ENCODE data around the gene PALLD. TPM values are rescaled to one million over a fixed set of nuclear protein-coding genes. Genes with fewer than 3 reads are reported as not detected.

The PALLD gene
- polyA plus RNA-seq, 3 donors = 6.1 to 11.8 (median 9.9) TPM

DNA sequence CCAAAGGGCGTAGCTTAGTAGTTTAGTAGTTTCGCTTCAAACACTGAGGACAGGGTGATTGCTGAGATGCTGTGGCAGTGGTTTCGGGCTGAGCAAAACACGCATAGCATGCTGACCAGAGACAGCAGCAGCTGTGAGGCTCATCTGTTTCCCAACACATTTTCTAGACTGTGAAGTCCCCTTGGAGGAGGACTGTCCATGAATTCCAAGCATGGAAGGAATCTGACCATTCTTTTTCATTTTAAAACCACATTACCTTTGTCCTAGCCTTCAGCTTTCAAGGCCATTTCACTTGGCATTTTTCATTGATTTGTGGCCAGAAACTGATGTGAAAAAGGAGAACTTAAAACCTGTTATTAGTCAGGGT is 240.9 kb downstream of the PALLD start:
- Histone ChIP-seq H3K4me2 (replicated peaks; ENCODE audit: extremely low read depth, low read length, poor library complexity, severe bottlenecking) (no peak overlapping the region), H2AFZ (ENCODE audit: insufficient read depth, low read depth, low read length, poor library complexity, severe bottlenecking) (no peak overlapping the region), H3K9me3 (replicated peaks in 1 of 2; ENCODE audit: control insufficient read depth in 1 of 2, insufficient read depth in 1 of 2, low read length in 2 of 2) (no peaks in the 10 kb centered on the region), H4K20me1 (ENCODE audit: insufficient read depth, low read length) (no peaks in the 10 kb centered on the region), H3K27ac (ENCODE audit: low read depth in 1 of 2, low read length in 2 of 2) (no peak overlapping the region), H3K4me3 (replicated peaks in 1 of 3; ENCODE audit: low read depth in 2 of 3, low read length in 3 of 3) (no peak overlapping the region), H3K9ac (ENCODE audit: insufficient read depth, low read length, poor library complexity, severe bottlenecking) (no peak overlapping the region), H3K79me2 (ENCODE audit: insufficient read depth, low read length) (no peaks in the 10 kb centered on the region), H3K4me1 (ENCODE audit: control insufficient read depth in 1 of 2, insufficient read depth in 2 of 2, low read length in 2 of 2) (peaks cover 7 to 13% of the 10 kb centered on the region in 2 donors), H3K36me3 (replicated peaks in 1 of 2; ENCODE audit: control insufficient read depth in 1 of 2, insufficient read depth in 2 of 2, low read length in 2 of 2) (no peaks in the 10 kb centered on the region), H3K27me3 (ENCODE audit: control insufficient read depth in 2 of 2, insufficient read depth in 2 of 2, low read length in 2 of 2) (no peaks in the 10 kb centered on the region)
- no peak overlapping the region for H3K4me3 Mint-ChIP-seq
- intact Hi-C loops (cut with micrococcal nuclease) = no loop called here
- no peaks in the 10 kb centered on the region for H3K9me3 Mint-ChIP-seq
- no peak for DNase-seq
- no peak overlapping the region for H3K27ac Mint-ChIP-seq
- TF ChIP-seq, protein P1, sequence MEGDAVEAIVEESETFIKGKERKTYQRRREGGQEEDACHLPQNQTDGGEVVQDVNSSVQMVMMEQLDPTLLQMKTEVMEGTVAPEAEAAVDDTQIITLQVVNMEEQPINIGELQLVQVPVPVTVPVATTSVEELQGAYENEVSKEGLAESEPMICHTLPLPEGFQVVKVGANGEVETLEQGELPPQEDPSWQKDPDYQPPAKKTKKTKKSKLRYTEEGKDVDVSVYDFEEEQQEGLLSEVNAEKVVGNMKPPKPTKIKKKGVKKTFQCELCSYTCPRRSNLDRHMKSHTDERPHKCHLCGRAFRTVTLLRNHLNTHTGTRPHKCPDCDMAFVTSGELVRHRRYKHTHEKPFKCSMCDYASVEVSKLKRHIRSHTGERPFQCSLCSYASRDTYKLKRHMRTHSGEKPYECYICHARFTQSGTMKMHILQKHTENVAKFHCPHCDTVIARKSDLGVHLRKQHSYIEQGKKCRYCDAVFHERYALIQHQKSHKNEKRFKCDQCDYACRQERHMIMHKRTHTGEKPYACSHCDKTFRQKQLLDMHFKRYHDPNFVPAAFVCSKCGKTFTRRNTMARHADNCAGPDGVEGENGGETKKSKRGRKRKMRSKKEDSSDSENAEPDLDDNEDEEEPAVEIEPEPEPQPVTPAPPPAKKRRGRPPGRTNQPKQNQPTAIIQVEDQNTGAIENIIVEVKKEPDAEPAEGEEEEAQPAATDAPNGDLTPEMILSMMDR (IDR thresholded peaks at IDR 0.05) = no peak
- H3K36me3 Mint-ChIP-seq = no peaks in the 10 kb centered on the region
- WGBS (ENCODE audit: insufficient coverage) = 96% methylated on average over 3 of the region's 4 CpGs
- peaks cover 0 to 3% (median 3%) of the 10 kb centered on the region in 3 donors for H3K27me3 Mint-ChIP-seq (ENCODE audit: low read depth in 3 of 3)
- peaks cover 13% of the 10 kb centered on the region for H3K4me1 Mint-ChIP-seq

DNA sequence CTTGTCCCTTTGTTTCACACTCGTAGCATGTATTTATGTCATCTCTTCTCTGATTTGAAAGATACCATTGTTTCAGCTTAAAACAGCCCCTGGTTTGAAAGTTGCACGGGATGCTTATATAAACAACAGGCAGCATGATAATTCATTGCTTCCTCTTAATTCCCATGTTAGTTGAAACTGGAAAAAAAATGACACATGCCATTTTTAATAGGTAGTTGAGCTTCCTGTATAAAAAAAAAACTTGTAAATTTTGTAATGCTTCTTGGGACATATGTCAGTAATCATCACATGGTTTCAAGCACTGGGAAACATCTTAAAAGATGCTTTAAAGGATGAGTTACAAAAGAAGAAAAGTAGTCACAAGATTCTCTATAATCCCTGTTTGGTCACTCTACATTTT is 243.0 kb downstream of the PALLD start:
- Histone ChIP-seq H3K27ac (ENCODE audit: low read depth in 1 of 2, low read length in 2 of 2) (no peak overlapping the region), H3K9ac (ENCODE audit: insufficient read depth, low read length, poor library complexity, severe bottlenecking) (no peak overlapping the region), H3K4me1 (ENCODE audit: control insufficient read depth in 1 of 2, insufficient read depth in 2 of 2, low read length in 2 of 2) (peaks cover 7 to 13% of the 10 kb centered on the region in 2 donors), H3K36me3 (replicated peaks in 1 of 2; ENCODE audit: control insufficient read depth in 1 of 2, insufficient read depth in 2 of 2, low read length in 2 of 2) (no peaks in the 10 kb centered on the region), H2AFZ (ENCODE audit: insufficient read depth, low read depth, low read length, poor library complexity, severe bottlenecking) (no peak overlapping the region), H3K27me3 (ENCODE audit: control insufficient read depth in 2 of 2, insufficient read depth in 2 of 2, low read length in 2 of 2) (no peaks in the 10 kb centered on the region), H3K9me3 (replicated peaks in 1 of 2; ENCODE audit: control insufficient read depth in 1 of 2, insufficient read depth in 1 of 2, low read length in 2 of 2) (no peaks in the 10 kb centered on the region), H3K4me3 (replicated peaks in 1 of 3; ENCODE audit: low read depth in 2 of 3, low read length in 3 of 3) (no peak overlapping the region), H4K20me1 (ENCODE audit: insufficient read depth, low read length) (no peaks in the 10 kb centered on the region), H3K79me2 (ENCODE audit: insufficient read depth, low read length) (no peaks in the 10 kb centered on the region), H3K4me2 (replicated peaks; ENCODE audit: extremely low read depth, low read length, poor library complexity, severe bottlenecking) (no peak overlapping the region)
- WGBS (ENCODE audit: insufficient coverage) = no CpG with 5 or more reads among the region's 2 CpGs
- Mint-ChIP-seq H3K27ac (no peak overlapping the region), H3K9me3 (no peaks in the 10 kb centered on the region), H3K27me3 (ENCODE audit: low read depth in 3 of 3) (peaks cover 0 to 3% (median 3%) of the 10 kb centered on the region in 3 donors), H3K36me3 (no peaks in the 10 kb centered on the region), H3K4me3 (no peak overlapping the region), H3K4me1 (peaks cover 13% of the 10 kb centered on the region)
- DNase-seq = peak; percentile 13 to 40 (median 21)
- TF ChIP-seq, protein P1 (IDR thresholded peaks at IDR 0.05) = no peak
- intact Hi-C loops (cut with micrococcal nuclease) = no loop called here

Measured in CD14-positive monocyte (primary cell).